SKM-1 treated with dmso at 0.1 percent for 144 hours (cell line): ENCODE measurements around the gene LRG1.

Experiments
- DNase-seq: peaks from one replicate; lab custom pipeline; 2025; ENCODE audit not compliant: unreplicated experiment; lab: John Stamatoyannopoulos, UW

The LRG1 gene, protein sequence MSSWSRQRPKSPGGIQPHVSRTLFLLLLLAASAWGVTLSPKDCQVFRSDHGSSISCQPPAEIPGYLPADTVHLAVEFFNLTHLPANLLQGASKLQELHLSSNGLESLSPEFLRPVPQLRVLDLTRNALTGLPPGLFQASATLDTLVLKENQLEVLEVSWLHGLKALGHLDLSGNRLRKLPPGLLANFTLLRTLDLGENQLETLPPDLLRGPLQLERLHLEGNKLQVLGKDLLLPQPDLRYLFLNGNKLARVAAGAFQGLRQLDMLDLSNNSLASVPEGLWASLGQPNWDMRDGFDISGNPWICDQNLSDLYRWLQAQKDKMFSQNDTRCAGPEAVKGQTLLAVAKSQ

DNA sequence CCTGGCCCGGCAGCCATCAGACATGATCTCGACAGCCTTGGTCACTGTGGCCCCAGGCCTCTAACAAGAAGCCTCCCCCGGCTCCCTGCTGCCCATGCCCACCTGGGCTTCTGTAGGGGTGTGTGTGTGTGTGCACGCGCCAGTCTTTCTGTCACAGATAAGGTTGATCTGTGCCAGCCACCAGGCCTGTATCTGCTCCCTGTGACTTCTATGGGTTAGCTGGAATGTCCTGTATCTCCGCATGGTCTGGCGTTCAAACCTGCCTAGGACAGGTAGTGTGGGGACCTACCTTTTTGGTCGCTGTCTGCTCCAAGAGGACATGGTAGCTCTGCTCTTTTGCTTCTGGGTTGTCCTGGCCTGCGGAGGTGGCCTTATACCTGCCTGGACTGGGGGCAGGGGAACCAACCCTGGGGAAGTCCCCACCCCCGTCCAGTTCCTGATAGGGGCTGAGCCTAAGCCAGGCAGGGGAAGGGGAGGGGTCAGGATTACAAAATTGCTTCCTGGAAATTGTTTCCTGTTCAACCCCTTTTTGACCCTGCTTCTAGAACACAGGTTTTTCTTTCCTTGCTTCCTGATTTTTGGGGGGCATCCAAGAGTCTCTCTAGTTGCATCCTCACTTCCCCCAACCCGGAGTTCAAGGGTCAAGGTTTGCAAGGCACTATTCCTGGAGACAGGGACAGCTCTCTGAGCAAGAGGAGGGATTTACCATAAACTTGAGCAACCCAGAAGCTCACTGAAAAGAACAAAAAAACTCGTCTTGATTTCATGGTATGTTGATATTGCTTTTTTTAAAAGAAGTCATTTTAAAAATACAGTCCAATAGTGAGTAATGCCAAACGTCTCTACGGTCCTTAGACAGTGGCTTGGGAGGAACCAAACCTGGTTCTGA lies at the start of gene LRG1:
LRG1 (minus strand) TSS at position 344 of the 889 bp plus-strand sequence; CDS start at position 321, 23 bp downstream.
- DNase-seq = peak; percentile 95

DNA sequence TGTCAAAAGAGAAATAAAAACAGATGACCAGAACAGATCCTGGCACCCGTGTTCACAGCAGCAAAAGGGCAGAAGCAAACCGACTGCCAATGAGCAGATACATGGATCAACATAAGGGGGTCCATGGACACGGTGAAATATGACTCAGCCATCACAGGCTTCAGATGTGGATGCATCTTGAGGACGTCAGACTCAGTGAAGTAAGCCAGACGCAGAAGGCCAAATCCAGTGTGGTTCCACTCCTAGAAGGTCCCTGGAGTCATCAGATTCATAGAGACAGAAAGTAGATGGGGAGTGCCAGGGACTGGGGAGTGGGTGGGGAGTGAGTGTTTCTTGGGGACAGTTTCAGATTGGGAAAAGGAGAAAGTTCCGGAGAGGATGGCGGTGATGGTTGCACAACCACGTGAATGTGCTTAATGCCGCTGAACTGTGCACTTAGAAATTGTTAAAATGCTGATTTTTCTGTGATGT lies 48.5 kb upstream of the LRG1 start:
- DNase-seq = no peak

DNA sequence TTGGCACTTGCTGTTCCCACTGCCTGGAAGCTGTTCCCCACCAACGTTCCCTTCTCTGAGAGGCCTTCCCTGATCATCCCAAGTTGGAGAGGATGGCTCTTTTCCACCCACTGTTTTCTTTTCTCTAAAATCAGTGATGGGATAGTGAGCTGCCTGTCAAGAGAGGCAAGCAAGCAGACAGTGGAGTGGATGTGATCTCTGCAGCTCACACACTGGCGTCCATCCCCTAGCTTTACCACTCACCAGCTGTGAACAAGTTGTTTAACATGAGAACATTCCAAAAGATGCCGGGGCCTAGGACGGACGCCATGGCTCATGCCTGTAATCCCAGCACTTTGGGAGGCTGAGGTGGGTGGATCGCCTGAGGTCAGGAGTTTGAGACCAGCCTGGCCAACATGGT lies 47.7 kb upstream of the LRG1 start:
- DNase-seq = no peak

DNA sequence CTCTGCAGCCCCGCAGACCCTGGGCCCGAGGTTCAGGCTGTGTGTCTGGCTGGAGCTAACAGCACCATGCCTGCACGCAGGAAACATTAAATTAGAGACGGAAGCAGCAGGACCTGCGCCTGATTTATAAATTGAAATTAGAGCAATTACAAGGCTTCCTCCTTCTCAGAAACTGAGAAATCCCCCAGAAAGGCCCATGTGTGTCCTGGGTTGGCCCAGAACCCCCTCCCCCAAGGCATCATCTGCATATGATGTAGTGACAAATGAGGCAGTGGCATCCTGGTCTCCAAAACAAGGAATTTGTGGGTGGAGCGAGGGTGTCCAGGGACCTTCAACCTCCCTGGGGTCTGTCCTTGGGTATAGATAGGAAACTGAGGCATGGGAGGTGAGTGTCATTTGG lies 46.9 kb upstream of the LRG1 start:
- no peak for DNase-seq

DNA sequence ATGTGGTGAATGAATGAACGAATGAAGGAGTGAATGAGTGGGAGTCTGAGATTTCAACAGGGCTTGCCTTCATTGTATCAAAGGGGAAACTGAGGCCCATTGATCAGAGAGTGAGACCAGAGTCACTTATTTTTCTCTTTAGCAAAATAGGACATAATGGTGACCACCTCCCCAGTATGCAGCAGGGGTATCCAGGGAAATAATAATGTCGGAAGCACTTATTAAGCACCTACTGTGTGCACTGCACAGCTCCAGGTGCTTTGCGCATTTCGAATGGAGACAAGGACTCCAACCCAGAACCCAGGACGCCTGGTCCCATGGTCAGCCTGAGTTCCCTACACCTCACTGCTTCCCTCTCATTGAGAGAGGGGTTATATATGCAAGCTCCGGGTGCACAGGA lies 46.4 kb upstream of the LRG1 start:
- no peak for DNase-seq

DNA sequence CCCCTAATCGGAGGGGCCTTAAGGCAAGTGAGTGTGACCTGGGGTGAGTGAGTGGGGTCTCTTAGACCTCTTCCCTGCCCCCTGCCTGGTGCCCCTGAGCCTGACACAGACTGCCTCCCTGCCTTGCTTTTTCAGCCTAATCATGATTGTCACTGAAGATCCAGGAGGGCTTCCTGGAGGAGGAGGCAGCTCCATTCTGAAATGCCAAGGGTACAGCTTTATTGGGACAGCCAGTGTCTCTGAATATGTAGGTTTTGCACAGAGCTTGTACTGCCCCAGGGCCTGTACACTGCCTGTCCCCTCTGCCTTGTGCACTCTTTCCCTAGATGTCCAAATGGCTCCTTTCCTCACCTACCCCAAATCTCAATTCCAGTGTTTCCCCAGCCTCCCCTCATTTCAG lies 45.7 kb upstream of the LRG1 start:
- DNase-seq = no peak

DNA sequence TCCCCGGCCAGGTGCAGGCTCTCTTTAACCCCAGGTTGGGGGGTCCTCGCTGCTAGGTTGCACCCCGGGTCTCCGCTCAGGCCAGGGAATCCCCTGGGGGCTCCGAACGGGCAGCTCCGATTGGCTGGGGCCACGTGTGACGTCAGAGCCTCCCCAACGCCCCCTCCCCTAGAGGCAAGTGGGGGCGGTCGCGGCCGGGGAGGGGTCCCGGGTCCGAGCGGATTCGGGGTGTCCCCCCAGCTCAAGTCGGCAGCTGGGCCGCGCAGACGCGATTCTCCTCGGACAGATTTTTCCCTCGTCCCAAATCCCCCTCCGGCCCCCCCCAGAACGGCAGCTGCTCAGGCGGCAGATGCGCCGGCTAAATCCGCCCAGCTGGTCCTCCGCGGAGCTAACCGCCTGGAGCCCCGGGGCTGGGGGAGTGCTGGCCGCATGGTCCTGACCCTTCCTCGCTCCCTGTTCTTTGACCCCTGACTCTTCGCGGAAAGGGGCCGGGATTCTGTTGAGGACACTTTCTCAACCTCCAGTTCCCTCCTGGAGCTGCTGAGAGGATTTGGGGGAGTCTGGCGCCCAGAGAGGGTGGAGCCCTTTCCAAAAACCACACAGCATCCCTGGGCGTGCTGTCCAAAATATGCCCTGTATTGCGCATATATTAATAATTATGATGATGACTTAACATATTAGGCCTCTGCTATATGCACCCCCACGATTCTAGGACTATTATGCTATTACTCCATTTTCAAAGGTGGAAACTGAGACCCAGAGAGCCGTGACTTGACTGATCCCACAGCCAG lies 45.0 kb upstream of the LRG1 start:
- no peak for DNase-seq

DNA sequence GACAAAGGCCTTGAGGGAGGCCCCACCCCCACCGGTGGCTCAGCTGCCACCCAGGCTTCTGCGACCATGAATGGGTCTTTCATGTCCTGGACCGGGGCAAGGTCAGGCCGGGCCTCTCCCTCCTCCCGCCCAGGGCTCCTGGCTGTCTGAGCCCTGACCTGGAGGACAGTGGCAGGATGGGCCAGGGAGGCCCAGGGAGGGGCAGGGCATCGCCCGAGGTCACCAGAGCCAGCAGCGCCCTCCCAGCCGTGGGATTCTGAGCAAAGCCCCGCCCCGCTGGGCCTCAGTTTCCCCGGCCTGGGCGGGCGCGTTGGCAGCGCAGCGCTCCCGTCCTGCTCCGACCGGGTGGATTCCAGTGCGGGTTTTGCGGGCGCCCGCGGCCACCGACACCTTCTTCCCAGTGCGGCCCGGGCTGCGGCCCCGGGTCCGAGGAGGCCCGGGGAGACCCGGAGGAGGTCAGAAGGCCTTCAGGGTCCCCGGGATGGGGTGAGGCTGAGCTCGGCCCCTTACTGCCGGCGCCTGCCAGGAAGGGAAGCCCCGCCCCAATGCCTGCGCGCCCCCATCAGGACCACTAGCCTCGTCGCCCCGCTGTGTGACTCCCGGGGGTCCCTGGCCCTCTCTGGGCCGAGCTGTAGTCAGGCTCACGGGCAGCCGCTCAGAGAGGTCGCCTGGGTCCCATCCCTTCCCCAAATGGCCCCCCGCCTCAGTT lies 44.3 kb upstream of the LRG1 start:
- no peak for DNase-seq

DNA sequence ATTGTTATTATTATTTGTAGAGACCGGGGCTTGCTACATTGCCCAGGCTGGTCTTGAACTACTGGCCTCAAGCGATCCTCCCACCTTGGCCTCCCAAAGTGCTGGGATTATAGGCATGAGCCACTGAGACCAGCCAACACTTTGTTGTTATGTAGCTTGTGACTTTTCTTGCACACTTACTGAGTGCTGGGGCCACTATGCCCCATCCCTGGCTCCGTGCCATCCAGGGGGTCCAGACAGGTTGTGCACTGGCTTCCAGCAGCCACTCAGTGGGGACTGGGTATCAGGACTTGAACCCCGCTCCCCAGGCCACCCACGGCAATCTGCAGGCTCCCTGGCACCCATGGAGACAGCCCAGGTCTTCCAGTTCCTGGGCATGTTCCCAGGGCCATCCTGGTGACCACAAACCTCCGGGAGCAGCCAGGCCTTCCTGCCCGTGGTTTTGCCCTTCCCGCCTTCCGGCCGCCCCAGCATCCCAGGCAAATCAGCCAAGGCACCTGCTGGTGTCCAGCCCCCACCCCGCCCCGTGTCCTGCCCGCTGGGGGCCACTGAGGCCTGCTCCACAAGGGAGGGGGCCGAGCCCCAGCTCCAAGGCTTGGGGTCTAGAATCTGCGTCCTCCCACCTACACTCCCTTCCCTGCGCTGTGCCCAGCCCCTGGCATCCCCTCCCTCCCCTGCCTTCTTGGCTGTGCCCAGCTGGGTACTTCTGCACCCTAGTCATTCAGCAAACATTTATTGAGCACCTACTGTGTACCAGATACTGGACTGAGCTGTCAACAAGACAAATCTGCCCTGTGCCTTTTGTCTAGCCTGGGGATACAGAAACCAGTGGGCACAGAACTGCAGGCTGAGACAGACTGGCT lies 43.4 kb upstream of the LRG1 start:
- DNase-seq = no peak

DNA sequence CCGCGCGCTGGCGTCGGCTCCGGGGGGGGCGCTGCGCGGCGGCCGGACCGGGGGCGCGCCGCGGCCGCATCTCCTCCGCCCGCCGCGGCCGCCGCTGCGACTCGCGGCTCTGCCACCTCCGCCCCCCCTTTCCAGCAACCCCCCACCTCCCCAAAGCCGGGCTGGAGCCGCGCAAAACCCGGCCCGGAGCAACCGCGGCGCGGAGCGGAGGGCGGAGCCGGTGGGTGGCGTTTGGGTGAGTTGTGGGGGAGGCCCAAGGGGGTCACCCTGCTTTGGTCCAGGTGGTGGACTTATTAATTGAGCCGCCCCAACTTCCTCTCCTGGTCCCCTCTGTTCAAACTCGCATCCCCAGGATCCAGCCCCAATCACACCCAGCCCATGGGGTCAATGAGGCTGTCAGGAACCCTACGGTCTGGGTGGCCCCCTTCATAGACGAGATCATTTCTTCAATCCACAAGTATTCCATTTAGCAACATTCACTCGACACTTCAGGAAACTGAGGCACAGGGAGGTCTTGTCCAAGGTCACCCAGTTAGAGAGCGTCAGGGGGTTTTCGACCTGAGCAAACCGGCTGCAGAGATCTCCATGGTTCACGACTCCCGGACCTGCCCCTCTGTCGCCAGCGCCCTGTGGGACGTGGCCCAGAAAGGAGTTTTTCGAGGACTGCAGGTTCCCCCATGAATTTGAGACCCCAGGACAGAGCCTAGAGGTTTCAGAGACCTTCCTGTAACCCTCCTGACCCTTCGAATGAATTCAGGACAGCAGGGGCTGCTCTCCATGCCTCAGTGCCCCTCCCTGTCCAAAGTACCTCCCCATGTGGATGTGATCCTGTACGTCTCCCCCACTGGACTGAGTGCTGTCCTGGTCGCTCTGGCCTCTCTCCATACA lies 42.1 kb upstream of the LRG1 start:
- no peak for DNase-seq

DNA sequence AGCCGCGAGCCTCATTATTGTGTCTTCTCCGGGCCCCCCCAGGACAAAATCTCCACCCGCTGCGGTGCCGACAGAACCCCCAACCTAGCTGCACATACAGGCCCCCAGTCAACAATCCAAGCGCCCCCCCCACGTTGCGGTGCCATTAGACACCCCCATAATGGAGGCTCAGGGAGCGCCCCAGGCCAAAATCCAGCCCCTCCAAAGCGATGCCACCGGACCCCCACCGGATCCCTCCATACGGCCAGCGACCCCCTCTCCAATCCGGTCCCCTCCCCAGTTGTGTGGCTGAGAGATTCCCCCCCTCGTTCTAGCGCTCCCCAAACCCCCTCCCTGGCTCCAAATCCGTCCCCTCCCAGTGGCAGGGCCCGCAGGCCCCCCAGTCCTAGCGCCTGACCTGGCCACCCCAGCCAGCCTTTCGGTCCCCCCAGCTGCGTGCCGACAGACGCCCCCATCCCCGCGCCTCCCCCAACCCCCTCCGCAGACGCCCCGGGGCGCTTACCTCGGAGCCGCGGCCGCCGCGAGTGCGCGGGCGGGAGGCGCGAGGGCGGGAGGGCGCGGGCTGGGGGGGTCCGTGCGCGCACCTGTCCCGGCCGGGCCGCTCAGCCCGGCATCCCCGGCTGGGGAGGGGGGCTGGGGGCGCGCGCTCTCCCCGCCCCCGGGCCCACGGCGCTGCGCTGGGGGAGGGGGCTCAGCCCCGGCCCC lies 41.3 kb upstream of the LRG1 start:
- DNase-seq = no peak

DNA sequence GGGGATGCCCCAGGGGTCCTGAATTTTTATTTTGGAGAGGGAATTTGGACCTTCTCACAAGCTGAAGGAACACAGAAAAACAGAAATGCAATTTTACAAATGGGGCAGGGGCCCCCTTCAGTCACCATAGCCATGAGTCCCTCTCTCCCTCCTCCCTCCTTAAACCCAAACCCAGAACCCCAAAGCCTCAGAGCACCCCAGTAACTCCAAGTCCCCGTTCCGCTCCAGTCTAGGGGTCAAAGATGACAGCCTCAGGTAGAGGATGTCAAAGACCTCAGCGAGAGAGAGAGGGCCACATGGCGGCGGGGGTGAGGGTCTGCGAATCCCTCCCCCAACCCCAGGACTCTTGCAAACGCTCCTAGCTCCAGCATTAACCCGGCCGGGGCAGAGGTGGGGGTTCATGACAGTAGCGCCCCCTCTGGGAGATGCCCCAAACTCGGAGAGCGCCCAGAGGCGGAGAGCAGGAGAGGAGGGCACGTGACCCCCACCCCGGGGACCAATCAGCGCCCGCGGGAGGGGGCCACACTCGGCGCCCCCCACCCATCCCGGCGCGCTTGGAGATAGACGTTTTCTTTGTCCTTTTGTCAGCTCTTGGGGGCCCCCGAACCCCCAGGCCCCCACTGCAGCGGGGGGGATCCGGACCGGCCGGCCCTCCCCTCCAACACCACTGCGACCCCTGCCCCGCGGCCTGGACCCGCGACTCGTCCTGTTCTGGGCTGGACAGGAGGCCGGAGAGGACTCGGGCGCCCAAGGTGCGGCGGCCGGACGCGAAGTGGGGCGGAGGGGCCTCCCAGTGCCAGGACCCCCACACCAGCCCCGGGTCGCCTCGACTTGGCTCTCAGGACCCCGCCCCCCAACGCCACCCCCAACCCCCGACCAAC lies 40.4 kb upstream of the LRG1 start:
- DNase-seq = no peak

DNA sequence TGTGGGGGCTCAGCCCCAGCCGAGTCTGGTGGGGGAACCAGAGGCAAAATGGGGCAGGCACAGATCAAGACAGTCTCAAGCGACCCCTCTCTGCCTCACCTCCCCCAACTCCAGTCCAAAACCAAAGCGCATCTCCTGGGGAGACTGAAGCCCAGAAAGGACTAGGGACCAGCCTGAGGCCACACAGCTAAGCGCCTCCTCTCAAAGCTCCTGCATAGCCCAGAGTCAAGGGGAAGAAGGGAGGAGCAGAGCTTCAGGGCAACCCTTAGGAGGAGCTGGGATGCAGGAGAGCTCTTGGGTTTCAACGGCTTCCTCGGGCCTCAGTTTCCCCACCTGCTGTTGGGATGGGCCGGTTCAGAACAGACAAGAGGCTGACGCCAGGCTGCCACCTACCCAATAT lies 39.6 kb upstream of the LRG1 start:
- no peak for DNase-seq

DNA sequence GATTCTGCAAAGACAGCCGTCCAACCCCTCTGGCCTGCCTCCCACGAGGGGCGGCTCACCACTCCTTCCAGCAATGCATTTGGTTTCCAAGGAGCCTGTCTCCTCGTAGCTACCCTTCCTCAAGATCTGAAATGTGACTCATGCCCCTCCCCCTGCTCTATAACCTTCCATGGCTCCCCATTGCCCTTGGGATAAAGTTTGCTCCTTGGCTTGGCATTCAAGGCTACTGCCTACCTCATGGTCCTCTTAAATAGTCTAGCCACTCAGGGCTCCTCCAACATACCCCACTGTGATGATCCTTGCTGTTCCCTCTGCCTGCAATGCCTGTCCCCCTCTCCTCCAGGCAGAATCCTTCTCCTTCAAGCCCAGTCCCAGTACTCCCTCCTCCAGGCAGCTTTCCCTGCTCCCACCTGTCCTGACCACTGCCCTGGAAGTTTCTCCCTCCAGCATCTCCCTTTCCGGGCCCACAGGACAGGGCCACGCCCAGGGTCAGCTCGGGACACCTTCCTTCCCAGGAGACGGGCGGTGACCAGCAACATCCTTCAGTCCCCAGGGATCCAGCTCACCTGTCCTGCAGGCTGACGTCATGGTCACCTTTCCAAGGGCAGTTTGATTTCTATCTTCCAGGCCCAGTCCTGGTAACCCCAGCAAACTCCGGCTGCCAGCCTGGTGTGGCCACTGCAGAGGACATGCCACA lies 38.9 kb upstream of the LRG1 start:
- DNase-seq = no peak

DNA sequence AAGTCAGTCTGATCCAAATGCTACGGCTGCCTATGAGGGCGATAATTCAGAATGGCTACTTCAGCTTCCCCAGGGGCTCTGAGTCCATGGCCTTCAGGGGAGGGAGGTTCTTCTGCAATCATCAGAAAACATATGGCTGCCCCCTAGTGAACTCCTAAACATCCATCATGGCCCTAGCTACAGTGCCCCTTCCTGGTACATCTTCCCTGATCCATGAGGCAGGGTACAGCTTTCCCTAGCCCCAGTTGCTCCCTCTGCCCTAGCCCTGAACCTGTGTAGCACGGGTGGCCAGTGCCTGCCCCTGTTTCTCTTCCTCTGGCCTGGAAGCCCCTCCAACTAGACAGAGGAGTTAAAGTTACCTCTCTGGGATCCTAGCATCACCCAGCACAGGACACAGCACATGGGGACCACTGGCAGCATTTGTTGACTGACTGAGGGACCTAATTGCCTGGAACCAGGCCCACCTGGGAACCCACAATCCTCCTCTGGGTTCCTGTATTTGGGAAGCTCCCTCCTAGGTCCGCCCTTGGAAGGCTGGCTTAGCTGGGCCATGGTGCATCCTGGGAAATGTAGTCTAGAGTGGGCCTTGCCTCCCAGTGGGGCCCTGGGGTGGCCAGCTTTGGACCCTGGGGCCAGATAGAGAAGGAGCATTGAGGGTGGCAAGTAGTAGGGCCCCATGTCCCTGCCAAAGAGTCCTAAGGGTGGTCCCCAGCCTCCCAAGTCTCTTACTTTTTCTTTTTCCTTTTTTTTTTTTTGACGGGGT lies 37.4 kb upstream of the LRG1 start:
- DNase-seq = no peak
